GM10248 (cell line): ENCODE measurements around the gene GRXCR2.

Experiments
- CTCF ChIA-PET: fragments of 300-600 bp; sonication (Branson Sonifier 250); formaldehyde crosslinking; extraction: SDS; loops from one replicate; lab custom pipeline; 2021; ENCODE audit warnings: antibody characterized with exemption; lab: Yijun Ruan, JAX
- POLR2A ChIA-PET: fragments of 350-650 bp; sonication (Branson Sonifier 250); formaldehyde crosslinking; extraction: SDS; loops from one replicate; lab custom pipeline; 2020; ENCODE audit warnings: antibody characterized with exemption; lab: Yijun Ruan, JAX
- DNase-seq: peaks from one replicate; pipeline ENCODE4 v3.0.0; 2012; ENCODE audit errors: extremely low spot score
- CTCF ChIP-seq: IDR thresholded peaks from 2 replicates; pipeline ENCODE4 v1.5.1; 2012; ENCODE audit warnings: mild to moderate bottlenecking, low read depth; ENCODE audit errors: extremely low read depth, missing control alignments, control extremely low read depth

Gene GRXCR2, protein sequence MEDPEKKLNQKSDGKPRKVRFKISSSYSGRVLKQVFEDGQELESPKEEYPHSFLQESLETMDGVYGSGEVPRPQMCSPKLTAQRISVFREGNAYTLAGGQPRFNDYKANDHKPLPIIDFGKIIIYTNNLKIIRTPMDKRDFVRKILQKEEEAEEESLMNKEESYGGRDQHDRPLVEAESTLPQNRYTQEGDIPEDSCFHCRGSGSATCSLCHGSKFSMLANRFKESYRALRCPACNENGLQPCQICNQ

GRCh38 chr5:145872914-145873313 lies at the start of gene GRXCR2:
TSS of gene GRXCR2 (minus strand) at chr5:145873014. CDS start at chr5:145872968, 46 bp downstream.
- ChIA-PET CTCF (no interaction called here), POLR2A (no interaction called here)

DNA sequence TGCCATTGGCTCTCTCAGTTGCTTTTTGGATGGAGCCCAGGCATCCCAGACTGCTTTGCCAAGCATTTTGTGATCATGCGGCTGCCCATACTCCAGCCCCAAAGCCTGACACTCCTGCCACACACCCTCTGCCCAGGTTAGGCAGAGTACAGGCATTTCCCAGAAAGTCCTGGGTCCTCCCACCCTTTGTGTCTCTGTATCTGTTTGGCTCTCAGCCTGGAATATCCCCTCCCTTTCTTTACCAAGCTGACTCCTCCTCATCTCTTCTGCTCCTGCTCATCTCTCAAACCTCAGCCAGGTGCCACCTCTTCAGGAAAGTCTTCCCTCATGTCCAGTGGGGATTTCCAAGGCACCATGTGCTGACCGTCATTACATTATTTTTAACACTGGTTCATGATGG lies 49.2 kb upstream of the GRXCR2 start:
- no peak for DNase-seq
- ChIA-PET POLR2A (no interaction called here), CTCF (interaction anchor here (1.5 kb wide), 1 partner anchor 22 kb away, joined by 4 read pairs; no protein-coding TSS in a partner anchor)
- no peak for TF ChIP-seq CTCF

More at GRCh38 chr5:145872914-145873313, at the start of gene GRXCR2:
- TF ChIP-seq CTCF: no peak
- DNase-seq: no peak

GRCh38 chr5:145921211-145921610 lies 48.4 kb upstream of the GRXCR2 start:
- no peak for DNase-seq
- TF ChIP-seq CTCF: no peak
- POLR2A ChIA-PET: no interaction called here
- CTCF ChIA-PET: no interaction called here

DNA sequence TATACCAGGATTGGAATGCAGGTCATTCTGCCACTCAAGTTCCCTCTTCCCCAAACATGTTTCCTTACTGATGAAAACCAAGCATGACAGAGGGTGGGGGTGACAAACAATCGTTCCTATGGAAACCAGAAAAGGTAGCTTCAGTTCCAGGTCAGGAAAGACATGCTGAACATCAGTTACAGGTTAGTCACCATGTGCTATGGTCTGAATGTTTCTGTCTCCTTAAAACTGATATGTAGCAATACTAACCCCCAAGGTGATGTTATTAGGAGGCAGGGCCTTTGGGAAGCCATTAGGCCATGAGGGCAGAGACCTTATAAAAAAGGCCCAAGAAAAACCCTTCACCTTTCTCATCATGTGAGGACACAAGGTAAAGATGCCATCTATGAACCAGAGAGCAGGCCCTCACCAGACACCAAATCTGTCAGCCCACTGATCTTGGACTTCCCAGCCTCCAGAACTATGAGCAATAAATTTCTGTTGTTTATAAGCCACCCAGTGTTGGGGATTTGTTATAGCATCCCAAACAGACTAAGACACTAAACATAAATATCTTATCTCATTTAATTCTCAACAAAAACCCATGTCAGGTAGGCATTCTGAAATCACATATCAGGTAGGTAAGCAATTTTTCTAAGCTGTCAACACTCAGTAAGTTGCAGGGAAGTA lies 47.9 kb upstream of the GRXCR2 start:
- no peak for DNase-seq
- no peak for TF ChIP-seq CTCF
- ChIA-PET POLR2A (no interaction called here), CTCF (no interaction called here)

GRCh38 chr5:145919413-145919812 lies 46.6 kb upstream of the GRXCR2 start:
- no peak for DNase-seq
- TF ChIP-seq CTCF: no peak
- CTCF ChIA-PET: no interaction called here
- POLR2A ChIA-PET: no interaction called here

DNA sequence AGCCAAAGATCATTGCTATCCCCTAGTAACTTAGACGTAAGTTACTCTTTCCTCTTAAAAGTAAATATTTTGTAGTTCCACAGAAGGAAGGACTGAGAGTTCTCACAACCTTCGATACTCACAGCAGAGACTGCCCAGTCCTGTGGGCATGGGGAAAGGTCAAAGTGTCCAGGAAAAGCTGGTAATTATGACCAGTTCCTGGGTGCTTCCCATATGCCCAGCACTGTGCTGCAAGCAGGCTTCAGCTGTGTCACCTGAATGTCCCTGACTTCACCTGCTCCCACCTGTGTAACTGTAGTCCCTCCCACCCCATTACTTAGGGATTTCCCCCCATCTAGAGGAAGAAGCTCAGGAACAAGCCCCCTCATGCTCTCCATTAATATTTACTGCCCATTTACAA lies 45.6 kb upstream of the GRXCR2 start:
- no peak for DNase-seq
- no peak for TF ChIP-seq CTCF
- CTCF ChIA-PET: no interaction called here
- POLR2A ChIA-PET: no interaction called here
